ENCODE measurements around the gene CALB2. TPM values are rescaled to one million over a fixed set of nuclear protein-coding genes. Genes with fewer than 3 reads are reported as not detected.

The CALB2 gene
- total and polyA plus RNA-seq, 2 of the 13 experiments (the other 11 are each of a cell fraction or from before 2014, with no cell fraction given) = 0.37 to 0.40 TPM

- TF ChIP-seq SSRP1 (CRISPR knock-in tag; IDR thresholded peaks at IDR 0.05) = no peak
- TF ChIP-seq ZNF329 (CRISPR knock-in tag; IDR thresholded peaks at IDR 0.05; ENCODE audit: low read depth) = peak; percentile 90
- TF ChIP-seq ZNF3 (CRISPR knock-in tag; IDR thresholded peaks at IDR 0.05) = peak; percentile 83
- peak; percentile 84; the same call in 1 of the 2 replicates for TF ChIP-seq MED13 (CRISPR knock-in tag; IDR thresholded peaks at IDR 0.05)
- TF ChIP-seq GATA4 (IDR thresholded peaks at IDR 0.05; ENCODE audit: borderline replicate concordance, low read depth) = no peak
- TF ChIP-seq ZFY (CRISPR knock-in tag; IDR thresholded peaks at IDR 0.05) = peak; percentile 90
- no peak for TF ChIP-seq CENPX (CRISPR knock-in tag; IDR thresholded peaks at IDR 0.05)
- no peak for TF ChIP-seq NBN (conservative IDR thresholded peaks at IDR 0.05)
- TF ChIP-seq CTCF (CRISPR knock-in tag; IDR thresholded peaks at IDR 0.05) = peak; percentile 44
- peak; percentile 69; the same call in 1 of the 2 replicates for TF ChIP-seq MTF1 (CRISPR knock-in tag; IDR thresholded peaks at IDR 0.05)
- peak; percentile 64; the same call in 1 of the 2 replicates for TF ChIP-seq THRA (CRISPR knock-in tag; IDR thresholded peaks at IDR 0.05; ENCODE audit: borderline replicate concordance)
- peak; percentile 68 for TF ChIP-seq ONECUT2 (CRISPR knock-in tag; IDR thresholded peaks at IDR 0.05)
- no peak for TF ChIP-seq PTBP1 (IDR thresholded peaks at IDR 0.05; ENCODE audit: low read depth, low read length, poor library complexity, severe bottlenecking)
- peak; percentile 100 for TF ChIP-seq ZNF501 (CRISPR knock-in tag; IDR thresholded peaks at IDR 0.05)
- no peak for TF ChIP-seq ZNF20 (CRISPR knock-in tag; IDR thresholded peaks at IDR 0.05)
- TF ChIP-seq ZBTB43 (CRISPR knock-in tag; conservative IDR thresholded peaks at IDR 0.05) = peak; percentile 76
- TF ChIP-seq ARID3A (IDR thresholded peaks at IDR 0.05; ENCODE audit: low read depth, low read length) = no peak
- peak; percentile 33 for TF ChIP-seq NFYC (CRISPR knock-in tag; IDR thresholded peaks at IDR 0.05)
- peak; percentile 81; the same call in 1 of the 2 replicates for TF ChIP-seq ZNF546 (CRISPR knock-in tag; conservative IDR thresholded peaks at IDR 0.05)
- TF ChIP-seq ZNF556 (CRISPR knock-in tag; IDR thresholded peaks at IDR 0.05; ENCODE audit: borderline replicate concordance) = peak; percentile 99
- no peak for TF ChIP-seq EZH2 (conservative IDR thresholded peaks at IDR 0.05; ENCODE audit: low read depth, low read length)
Observed at GRCh38 chr16:71426069-71426879, 67.8 kb downstream of the CALB2 start (continued).
